ENCODE measurements around the gene TMA7B. TPM values are rescaled to one million over a fixed set of nuclear protein-coding genes. Genes with fewer than 3 reads are reported as not detected.

The TMA7B gene
- total RNA-seq, 1 donor from 2014 or later, result not detected

- Histone ChIP-seq H3K9ac (no peak overlapping the region), H3K4me2 (no peak overlapping the region), H3K27ac (no peak overlapping the region), H3K9me3 (ENCODE audit: low read depth) (no peaks in the 10 kb centered on the region), H3K36me3 (no peaks in the 10 kb centered on the region), H3K79me2 (ENCODE audit: low read depth) (no peaks in the 10 kb centered on the region), H4K20me1 (ENCODE audit: low read depth) (peaks cover 4% of the 10 kb centered on the region), H3K4me1 (peaks cover 52% of the 10 kb centered on the region), H3K4me3 (no peak overlapping the region), H2AFZ (replicated peaks) (no peak overlapping the region), H3F3A (ENCODE audit: low read depth) (peaks cover 25% of the 10 kb centered on the region), H3K27me3 (peaks cover 17% of the 10 kb centered on the region)
- Mint-ChIP-seq H3K4me1 (peaks cover 75% of the 10 kb centered on the region), H3K4me3 (peak overlapping the region; percentile 21), H3K27ac (peak overlapping the region; percentile 39), H3K36me3 (no peaks in the 10 kb centered on the region), H3K27me3 (ENCODE audit: insufficient read depth, low read depth) (peaks cover 19% of the 10 kb centered on the region), H3K9me3 (no peaks in the 10 kb centered on the region)
- TF ChIP-seq EZH2 (IDR thresholded peaks at IDR 0.05) (no peak), EZH2phosphoT487 (IDR thresholded peaks at IDR 0.05) (no peak)
- TF ChIP-seq, protein P1, sequence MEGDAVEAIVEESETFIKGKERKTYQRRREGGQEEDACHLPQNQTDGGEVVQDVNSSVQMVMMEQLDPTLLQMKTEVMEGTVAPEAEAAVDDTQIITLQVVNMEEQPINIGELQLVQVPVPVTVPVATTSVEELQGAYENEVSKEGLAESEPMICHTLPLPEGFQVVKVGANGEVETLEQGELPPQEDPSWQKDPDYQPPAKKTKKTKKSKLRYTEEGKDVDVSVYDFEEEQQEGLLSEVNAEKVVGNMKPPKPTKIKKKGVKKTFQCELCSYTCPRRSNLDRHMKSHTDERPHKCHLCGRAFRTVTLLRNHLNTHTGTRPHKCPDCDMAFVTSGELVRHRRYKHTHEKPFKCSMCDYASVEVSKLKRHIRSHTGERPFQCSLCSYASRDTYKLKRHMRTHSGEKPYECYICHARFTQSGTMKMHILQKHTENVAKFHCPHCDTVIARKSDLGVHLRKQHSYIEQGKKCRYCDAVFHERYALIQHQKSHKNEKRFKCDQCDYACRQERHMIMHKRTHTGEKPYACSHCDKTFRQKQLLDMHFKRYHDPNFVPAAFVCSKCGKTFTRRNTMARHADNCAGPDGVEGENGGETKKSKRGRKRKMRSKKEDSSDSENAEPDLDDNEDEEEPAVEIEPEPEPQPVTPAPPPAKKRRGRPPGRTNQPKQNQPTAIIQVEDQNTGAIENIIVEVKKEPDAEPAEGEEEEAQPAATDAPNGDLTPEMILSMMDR (IDR thresholded peaks at IDR 0.05), result no peak
- DNase-seq (ENCODE audit: low spot score), result no peak
Measured at GRCh38 chr22:40006641-40007040, 46.4 kb downstream of the TMA7B start.

- no peak overlapping the region for H3K27ac Mint-ChIP-seq
- Histone ChIP-seq H3F3A (ENCODE audit: low read depth) (peaks cover 25% of the 10 kb centered on the region), H3K79me2 (ENCODE audit: low read depth) (no peaks in the 10 kb centered on the region), H3K4me1 (peaks cover 37% of the 10 kb centered on the region), H3K4me2 (peak overlapping the region; percentile 72), H4K20me1 (ENCODE audit: low read depth) (peaks cover 4% of the 10 kb centered on the region), H3K4me3 (no peak overlapping the region), H3K36me3 (no peaks in the 10 kb centered on the region), H3K27ac (no peak overlapping the region), H3K27me3 (peaks cover 17% of the 10 kb centered on the region), H2AFZ (replicated peaks) (no peak overlapping the region), H3K9ac (no peak overlapping the region), H3K9me3 (ENCODE audit: low read depth) (no peaks in the 10 kb centered on the region)
- H3K4me3 Mint-ChIP-seq, result no peak overlapping the region
- no peaks in the 10 kb centered on the region for H3K9me3 Mint-ChIP-seq
- peaks cover 24% of the 10 kb centered on the region for H3K27me3 Mint-ChIP-seq (ENCODE audit: insufficient read depth, low read depth)
- TF ChIP-seq, protein P1 (IDR thresholded peaks at IDR 0.05), result no peak
- TF ChIP-seq EZH2phosphoT487 (IDR thresholded peaks at IDR 0.05), result no peak
- TF ChIP-seq EZH2 (IDR thresholded peaks at IDR 0.05), result no peak
- no peak for DNase-seq (ENCODE audit: low spot score)
- no peaks in the 10 kb centered on the region for H3K36me3 Mint-ChIP-seq
- H3K4me1 Mint-ChIP-seq, result peaks cover 65% of the 10 kb centered on the region
Measured at GRCh38 chr22:40007853-40008710, 47.9 kb downstream of the TMA7B start.

DNA sequence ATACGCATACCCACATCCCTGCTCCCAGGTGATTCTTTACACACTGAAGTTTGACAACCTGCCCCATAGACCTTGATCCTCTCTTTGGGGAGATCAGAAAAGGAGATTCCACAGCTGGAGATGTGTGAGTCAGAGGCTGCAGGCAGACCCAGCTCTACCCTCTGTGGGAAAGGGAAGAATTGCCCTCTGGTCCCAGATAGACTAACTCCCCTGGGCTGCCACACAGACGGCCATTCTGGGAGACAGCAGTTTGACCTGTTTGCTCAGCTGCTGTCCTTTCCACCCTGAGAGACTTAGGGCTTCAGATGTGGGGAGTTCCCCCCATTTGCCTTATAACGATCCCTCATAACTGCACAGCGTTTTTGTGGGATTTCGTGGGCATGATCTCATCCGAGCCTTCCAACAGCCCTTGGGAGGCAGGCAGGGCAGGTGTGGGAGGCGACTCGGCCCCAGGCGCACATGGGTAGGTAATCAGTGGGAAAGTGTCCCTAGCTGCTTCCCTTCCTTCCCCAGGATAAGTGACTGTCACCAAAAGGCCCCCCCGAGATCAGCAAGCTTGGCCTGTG, 48.6 kb downstream of the TMA7B start:
- H3K4me2 ChIP-seq, result peak overlapping the region; percentile 72
- Mint-ChIP-seq H3K36me3 (no peaks in the 10 kb centered on the region), H3K4me3 (no peak overlapping the region), H3K27me3 (ENCODE audit: insufficient read depth, low read depth) (peaks cover 24% of the 10 kb centered on the region), H3K27ac (no peak overlapping the region), H3K4me1 (peaks cover 60% of the 10 kb centered on the region), H3K9me3 (no peaks in the 10 kb centered on the region)
- DNase-seq (ENCODE audit: low spot score), result no peak
- H3K27ac ChIP-seq, result no peak overlapping the region
- H2AFZ ChIP-seq (replicated peaks), result no peak overlapping the region
- peak overlapping the region; percentile 14 for H3K4me3 ChIP-seq
- H3K36me3 ChIP-seq, result no peaks in the 10 kb centered on the region
- H3K27me3 ChIP-seq, result peaks cover 17% of the 10 kb centered on the region
- no peak overlapping the region for H3K9ac ChIP-seq
- no peaks in the 10 kb centered on the region for H3K79me2 ChIP-seq (ENCODE audit: low read depth)
- TF ChIP-seq EZH2phosphoT487 (IDR thresholded peaks at IDR 0.05), result no peak
- no peak for TF ChIP-seq EZH2 (IDR thresholded peaks at IDR 0.05)
- TF ChIP-seq, protein P1 (IDR thresholded peaks at IDR 0.05), result no peak
- no peaks in the 10 kb centered on the region for H3K9me3 ChIP-seq (ENCODE audit: low read depth)
- H3F3A ChIP-seq (ENCODE audit: low read depth), result peaks cover 25% of the 10 kb centered on the region
- peaks cover 30% of the 10 kb centered on the region for H3K4me1 ChIP-seq
- H4K20me1 ChIP-seq (ENCODE audit: low read depth), result peaks cover 4% of the 10 kb centered on the region
